ENCODE data around the gene GLG1. TPM values are rescaled to one million over a fixed set of nuclear protein-coding genes. Genes with fewer than 3 reads are reported as not detected.

Gene GLG1
- total RNA-seq, 1 experiment from 2014 or later, result 135 TPM

DNA sequence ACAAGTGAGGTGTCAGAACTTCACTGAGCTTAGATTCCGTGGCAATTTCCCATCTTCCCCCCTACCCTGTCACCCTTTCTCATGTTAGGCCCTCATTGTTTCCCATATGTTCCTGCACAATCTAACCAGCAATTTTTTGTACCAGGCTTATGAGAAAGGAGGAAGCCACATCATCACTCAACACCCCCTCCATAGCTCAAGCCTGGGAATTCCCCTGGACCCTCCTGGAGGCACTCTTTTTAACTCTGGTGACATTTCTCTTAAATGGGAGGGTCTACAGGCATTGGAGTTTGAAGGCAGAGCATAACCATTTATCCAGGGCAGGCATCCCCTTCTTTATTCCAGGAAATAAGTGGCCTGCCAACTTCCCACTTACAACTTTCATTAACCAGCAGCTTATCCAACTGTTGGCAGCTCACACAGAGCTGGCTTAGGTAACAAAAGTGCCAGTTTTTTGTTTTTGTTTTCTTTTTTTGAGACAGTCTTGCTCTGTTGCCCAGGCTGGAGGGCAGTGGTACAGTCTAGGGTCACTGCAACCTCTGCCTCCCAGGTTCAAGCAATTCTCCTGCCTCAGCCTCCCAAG is 10.4 kb upstream of the GLG1 start:
- no peak overlapping the region for H3K4me2 ChIP-seq (ENCODE audit: insufficient read depth, insufficient read length, low read length)
- H2BK20ac ChIP-seq (ENCODE audit: low read depth, low read length, poor library complexity, severe bottlenecking), result no peak overlapping the region
- no peak overlapping the region for H3K23ac ChIP-seq (ENCODE audit: insufficient read length, low read depth, low read length)
- no peaks in the 10 kb centered on the region for H3K9me3 Mint-ChIP-seq
- TF ChIP-seq, protein P1, sequence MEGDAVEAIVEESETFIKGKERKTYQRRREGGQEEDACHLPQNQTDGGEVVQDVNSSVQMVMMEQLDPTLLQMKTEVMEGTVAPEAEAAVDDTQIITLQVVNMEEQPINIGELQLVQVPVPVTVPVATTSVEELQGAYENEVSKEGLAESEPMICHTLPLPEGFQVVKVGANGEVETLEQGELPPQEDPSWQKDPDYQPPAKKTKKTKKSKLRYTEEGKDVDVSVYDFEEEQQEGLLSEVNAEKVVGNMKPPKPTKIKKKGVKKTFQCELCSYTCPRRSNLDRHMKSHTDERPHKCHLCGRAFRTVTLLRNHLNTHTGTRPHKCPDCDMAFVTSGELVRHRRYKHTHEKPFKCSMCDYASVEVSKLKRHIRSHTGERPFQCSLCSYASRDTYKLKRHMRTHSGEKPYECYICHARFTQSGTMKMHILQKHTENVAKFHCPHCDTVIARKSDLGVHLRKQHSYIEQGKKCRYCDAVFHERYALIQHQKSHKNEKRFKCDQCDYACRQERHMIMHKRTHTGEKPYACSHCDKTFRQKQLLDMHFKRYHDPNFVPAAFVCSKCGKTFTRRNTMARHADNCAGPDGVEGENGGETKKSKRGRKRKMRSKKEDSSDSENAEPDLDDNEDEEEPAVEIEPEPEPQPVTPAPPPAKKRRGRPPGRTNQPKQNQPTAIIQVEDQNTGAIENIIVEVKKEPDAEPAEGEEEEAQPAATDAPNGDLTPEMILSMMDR (conservative IDR thresholded peaks at IDR 0.05), result no peak
- no peak overlapping the region for H3K4me3 Mint-ChIP-seq
- H3K14ac ChIP-seq (ENCODE audit: insufficient read depth, low read length), result no peak overlapping the region
- no peak overlapping the region for H3K4ac ChIP-seq (ENCODE audit: low read depth, low read length)
- no peaks in the 10 kb centered on the region for H3K79me2 ChIP-seq (ENCODE audit: insufficient read depth, low read length)
- H2AFZ ChIP-seq (ENCODE audit: low read length), result no peak overlapping the region
- H3K36me3 Mint-ChIP-seq (ENCODE audit: insufficient read depth in 1 of 3, low read depth in 3 of 3), result peaks cover 9 to 41% (median 25%) of the 10 kb centered on the region in 3 experiments; a peak in 6 of 7 replicates
- H4K5ac ChIP-seq (ENCODE audit: insufficient read length, low read depth, low read length), result no peak overlapping the region
- no peaks in the 10 kb centered on the region for H3K27me3 ChIP-seq (ENCODE audit: insufficient read depth, low read length)
- no peak overlapping the region for H2BK12ac ChIP-seq (ENCODE audit: insufficient read length, low read depth, low read length)
- no peaks in the 10 kb centered on the region for H3K23me2 ChIP-seq (ENCODE audit: insufficient read length, low read depth, low read length, poor library complexity, severe bottlenecking)
- no peak overlapping the region for H3K9ac ChIP-seq (ENCODE audit: extremely low read depth, insufficient read length, low read length)
- no peak overlapping the region for H3K27ac ChIP-seq (ENCODE audit: insufficient read length, low read depth, low read length)
- no peak overlapping the region for H3T11ph ChIP-seq (ENCODE audit: low read length)
- no peak overlapping the region for H2AK5ac ChIP-seq (ENCODE audit: insufficient read length, low read length)
- no peak overlapping the region for H3K18ac ChIP-seq (ENCODE audit: insufficient read length, low read depth, low read length)
- H3K4me1 ChIP-seq (ENCODE audit: insufficient read depth, low read length), result no peaks in the 10 kb centered on the region
- no peaks in the 10 kb centered on the region for H4K20me1 ChIP-seq (ENCODE audit: control insufficient read depth, insufficient read depth, insufficient read length)
- H2BK5ac ChIP-seq (ENCODE audit: insufficient read length, low read length), result no peak overlapping the region
- no peak overlapping the region for H3K56ac ChIP-seq (ENCODE audit: insufficient read length, low read depth, low read length)
- H3K9me3 ChIP-seq (ENCODE audit: control insufficient read depth, low read depth, low read length), result no peaks in the 10 kb centered on the region
- no peak overlapping the region for H4K8ac ChIP-seq (replicated peaks; ENCODE audit: insufficient read length, low read depth, low read length)
- H2BK15ac ChIP-seq (ENCODE audit: low read depth, low read length), result no peak overlapping the region
- peaks cover 5 to 10% of the 10 kb centered on the region in 2 experiments for H3K4me1 Mint-ChIP-seq
- DNase-seq, result no peak
- H3K79me1 ChIP-seq (ENCODE audit: insufficient read depth, low read depth, low read length, poor library complexity, severe bottlenecking), result no peaks in the 10 kb centered on the region
- no CpG with 5 or more reads among the region's 1 CpG for WGBS (ENCODE audit: extremely low coverage, insufficient read length, low lambda C conversion rate)
- H3K27me3 Mint-ChIP-seq (ENCODE audit: low read depth), result no peaks in the 10 kb centered on the region
- H2BK120ac ChIP-seq (ENCODE audit: low read depth, low read length, poor library complexity, severe bottlenecking), result no peak overlapping the region
- H3K27ac Mint-ChIP-seq, result peak overlapping the region in 1 of 3 experiments; percentile 17; a peak in 1 of 7 replicates
- no peak overlapping the region for H4K91ac ChIP-seq (ENCODE audit: insufficient read length, low read depth, low read length)

Measured in H9 (cell line).